ENCODE measurements around the gene TNFAIP8. TPM values are rescaled to one million over a fixed set of nuclear protein-coding genes. Genes with fewer than 3 reads are reported as not detected.

The TNFAIP8 gene
- total and polyA plus RNA-seq, 2 of the 13 experiments (the other 11 are each of a cell fraction or from before 2014, with no cell fraction given), result 6.4 to 11.2 TPM

DNA sequence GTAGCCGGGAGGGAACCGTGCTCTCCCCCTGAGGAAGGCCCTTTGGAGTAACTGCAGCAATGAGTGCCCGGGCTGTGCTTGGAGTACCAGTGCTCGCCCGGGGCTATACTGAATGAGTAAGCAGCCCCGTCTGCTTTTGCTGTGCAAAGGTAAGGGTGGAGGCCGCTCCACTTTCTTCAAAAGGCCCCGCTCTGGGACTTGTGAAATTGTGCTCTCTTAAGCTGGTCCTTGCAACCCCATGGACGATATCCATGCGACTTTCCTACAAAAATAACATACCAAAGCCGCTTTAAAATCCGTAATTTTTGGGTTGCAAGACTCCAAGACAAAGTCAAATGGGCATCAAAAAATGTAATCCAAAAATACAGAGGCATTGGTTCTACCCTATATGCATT is 578 bp upstream of the TNFAIP8 start:
- Histone ChIP-seq H3K4me1 (ENCODE audit: insufficient read depth, low read length) (peaks cover 20% of the 10 kb centered on the region), H3K79me2 (ENCODE audit: insufficient read depth, low read length) (no peaks in the 10 kb centered on the region), H2AFZ (ENCODE audit: low read length) (no peak overlapping the region), H3K27me3 (ENCODE audit: control insufficient read depth in 1 of 2, insufficient read depth in 2 of 2, low read length in 2 of 2) (no peaks in the 10 kb centered on the region), H3K4me3 (replicated peaks in 1 of 3; ENCODE audit: insufficient read depth in 1 of 3, low read depth in 2 of 3, low read length in 3 of 3) (peak overlapping the region; percentile 45 to 65 (median 61)), H3K36me3 (replicated peaks in 1 of 2; ENCODE audit: control insufficient read depth in 1 of 2, insufficient read depth in 2 of 2, low read length in 2 of 2) (no peaks in the 10 kb centered on the region), H3K9ac (ENCODE audit: insufficient read depth, low read depth, low read length) (0 out of 2 replicates have a peak overlapping the region, but pooled peaks have one; percentile 44), H4K20me1 (ENCODE audit: insufficient read depth, low read length) (no peaks in the 10 kb centered on the region), H3K27ac (ENCODE audit: extremely low read length, insufficient read depth, low read length) (no peak overlapping the region), H3K4me2 (ENCODE audit: low read depth, low read length) (peak overlapping the region; percentile 78), H3K9me3 (ENCODE audit: low read length) (no peaks in the 10 kb centered on the region)
- ATAC-seq, result peak; percentile 95
- ChIA-PET CTCF (ENCODE audit: low intra/inter-chr PET ratio, low total read pairs) (interaction anchor here (0.7 kb wide), 1 partner anchor 366 kb away, joined by 3 read pairs; no protein-coding TSS in a partner anchor), POLR2A (no interaction called here)
- 18% methylated on average over 6 of the region's 12 CpGs for WGBS (ENCODE audit: low lambda C conversion rate)
- DNase-seq (ENCODE audit: low spot score), result peak; percentile 43
- intact Hi-C loops (cut with micrococcal nuclease; ENCODE audit: unreplicated experiment) (no loop called here), in situ Hi-C loops (cut with HindIII; ENCODE audit: extremely low pct_ligation_motif_present, low pct_unique_long_range_greater_than_20kb) (no loop called here)
- no TSS peak for BruUV-seq (replicated peaks)
- TF ChIP-seq ZNF512 (CRISPR knock-in tag; IDR thresholded peaks at IDR 0.05), result no peak
- TF ChIP-seq ZNF816 (CRISPR knock-in tag; IDR thresholded peaks at IDR 0.05; ENCODE audit: borderline replicate concordance), result no peak
- 0 out of 2 replicates have a peak, but pooled peaks have one; percentile 23 for TF ChIP-seq FOSL2 (CRISPR knock-in tag; IDR thresholded peaks at IDR 0.05)
- 0 out of 2 replicates have a peak, but pooled peaks have one; percentile 24 for TF ChIP-seq PPARG (CRISPR knock-in tag; conservative IDR thresholded peaks at IDR 0.05)
- TF ChIP-seq FOXM1 (CRISPR knock-in tag; IDR thresholded peaks at IDR 0.05), result no peak
- TF ChIP-seq, protein P1, sequence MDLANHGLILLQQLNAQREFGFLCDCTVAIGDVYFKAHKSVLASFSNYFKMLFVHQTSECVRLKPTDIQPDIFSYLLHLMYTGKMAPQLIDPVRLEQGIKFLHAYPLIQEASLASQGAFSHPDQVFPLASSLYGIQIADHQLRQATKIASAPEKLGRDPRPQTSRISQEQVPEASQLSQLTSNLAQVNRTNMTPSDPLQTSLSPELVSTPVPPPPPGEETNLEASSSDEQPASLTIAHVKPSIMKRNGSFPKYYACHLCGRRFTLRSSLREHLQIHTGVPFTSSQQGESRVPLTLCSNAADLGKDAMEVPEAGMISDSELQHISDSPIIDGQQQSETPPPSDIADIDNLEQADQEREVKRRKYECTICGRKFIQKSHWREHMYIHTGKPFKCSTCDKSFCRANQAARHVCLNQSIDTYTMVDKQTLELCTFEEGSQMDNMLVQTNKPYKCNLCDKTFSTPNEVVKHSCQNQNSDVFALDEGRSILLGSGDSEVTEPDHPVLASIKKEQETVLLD (CRISPR knock-in tag; IDR thresholded peaks at IDR 0.05; ENCODE audit: low read depth), result no peak
- TF ChIP-seq TSC22D2 (CRISPR knock-in tag; IDR thresholded peaks at IDR 0.05; ENCODE audit: borderline replicate concordance), result no peak
- no peak for TF ChIP-seq STAG1 (CRISPR knock-in tag; IDR thresholded peaks at IDR 0.05)
- TF ChIP-seq, protein P2, sequence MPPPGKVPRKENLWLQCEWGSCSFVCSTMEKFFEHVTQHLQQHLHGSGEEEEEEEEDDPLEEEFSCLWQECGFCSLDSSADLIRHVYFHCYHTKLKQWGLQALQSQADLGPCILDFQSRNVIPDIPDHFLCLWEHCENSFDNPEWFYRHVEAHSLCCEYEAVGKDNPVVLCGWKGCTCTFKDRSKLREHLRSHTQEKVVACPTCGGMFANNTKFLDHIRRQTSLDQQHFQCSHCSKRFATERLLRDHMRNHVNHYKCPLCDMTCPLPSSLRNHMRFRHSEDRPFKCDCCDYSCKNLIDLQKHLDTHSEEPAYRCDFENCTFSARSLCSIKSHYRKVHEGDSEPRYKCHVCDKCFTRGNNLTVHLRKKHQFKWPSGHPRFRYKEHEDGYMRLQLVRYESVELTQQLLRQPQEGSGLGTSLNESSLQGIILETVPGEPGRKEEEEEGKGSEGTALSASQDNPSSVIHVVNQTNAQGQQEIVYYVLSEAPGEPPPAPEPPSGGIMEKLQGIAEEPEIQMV (CRISPR knock-in tag; IDR thresholded peaks at IDR 0.05; ENCODE audit: low read depth), result no peak
- TF ChIP-seq RCOR2 (CRISPR knock-in tag; IDR thresholded peaks at IDR 0.05), result no peak
- TF ChIP-seq ZFY (CRISPR knock-in tag; IDR thresholded peaks at IDR 0.05), result peak; percentile 30; the same call in 1 of the 2 replicates
- TF ChIP-seq RXRA (CRISPR knock-in tag; IDR thresholded peaks at IDR 0.05), result peak; percentile 20; the same call in 1 of the 2 replicates
- TF ChIP-seq TBL1XR1 (IDR thresholded peaks at IDR 0.05; ENCODE audit: borderline replicate concordance, low read length, partially characterized antibody), result no peak
- TF ChIP-seq TAF1 (CRISPR knock-in tag; IDR thresholded peaks at IDR 0.05), result no peak
- TF ChIP-seq CCDC6 (CRISPR knock-in tag; IDR thresholded peaks at IDR 0.05), result no peak
- TF ChIP-seq ZNF280B (CRISPR knock-in tag; IDR thresholded peaks at IDR 0.05; ENCODE audit: borderline replicate concordance), result no peak
- TF ChIP-seq KMT2A (CRISPR knock-in tag; IDR thresholded peaks at IDR 0.05), result 0 out of 2 replicates have a peak, but pooled peaks have one; percentile 9
- peak; percentile 49; the same call in 1 of the 2 replicates for TF ChIP-seq TCF7 (IDR thresholded peaks at IDR 0.05; ENCODE audit: low read depth)
- FAIRE-seq, result no peak

Data from HepG2 (cell line).